Body of pancreas (tissue), 4 donors: ENCODE results near the gene AKR1D1. TPM values are rescaled to one million over a fixed set of nuclear protein-coding genes. Genes with fewer than 3 reads are reported as not detected.

Source experiments
- ATAC-seq: fragments of 150-250 bp; one replicate; pipeline ENCODE4 v1.9.1; 2016
- DNase-seq, 4 donors: peaks; one replicate each; pipeline ENCODE4 v3.0.0-alpha.2; 2019
- H3K27ac ChIP-seq, 4 donors: fragments of 200-600 bp; sonication (generic); 1 replicate in 3 of 4; 2 replicates in 1 of 4; pipeline versions ENCODE4 v1.5.1 to v1.6.1; 2016 to 2019; ENCODE audit warnings: mild to moderate bottlenecking in 1 of 4, mixed read lengths in 1 of 4, moderate library complexity in 1 of 4
- H3K27me3 ChIP-seq, 2 donors: fragments of 200-600 bp; sonication (generic); one replicate each; pipeline ENCODE4 v1.6.0; 2016; ENCODE audit warnings: mild to moderate bottlenecking in 1 of 2
- H3K36me3 ChIP-seq, 2 donors: fragments of 200-600 bp; sonication (generic); replicated peaks in 1 of 2; 2 replicates each; pipeline ENCODE4 v1.5.1; 2016; ENCODE audit warnings: low read depth in 2 of 2; ENCODE audit not compliant: insufficient read depth in 1 of 2
- H3K4me1 ChIP-seq: fragments of 200-600 bp; sonication (generic); one replicate; pipeline ENCODE4 v1.6.0; 2016
- H3K4me3 ChIP-seq, 2 donors: fragments of 200-600 bp; sonication (generic); 1 replicate in 1 of 2; 2 replicates in 1 of 2; pipeline ENCODE4 v1.5.1; 2016 to 2019
- H3K9me3 ChIP-seq, 3 donors: fragments of 200-600 bp; sonication (generic); 1 replicate in 2 of 3; 2 replicates in 1 of 3; pipeline ENCODE4 v1.5.1; 2016
- CTCF ChIP-seq, 7 experiments: fragments of 450-650 bp in 4 of 7; fragments of 200-600 bp in 3 of 7; sonication (generic) in 3 of 7; IDR thresholded peaks; one replicate each; pipeline ENCODE4 v1.5.1; 2016 to 2019; ENCODE audit warnings: antibody characterized with exemption in 7 of 7
- POLR2A ChIP-seq, 3 donors: fragments of 450-650 bp; IDR thresholded peaks; one replicate each; pipeline ENCODE4 v1.6.1; 2016; ENCODE audit warnings: antibody characterized with exemption in 3 of 3, mild to moderate bottlenecking in 2 of 3
- WGBS, 2 donors: methylation state at CpG; one replicate each; pipeline ENCODE4 v1.1.5; 2017; 5-methylcytosine and 5-hydroxymethylcytosine counted together
- intact Hi-C: fragments of 100-400 bp; cut with DNase I; formaldehyde crosslinking; loops from one replicate; pipeline ENCODE4 v1.15.1; 2023
- total RNA-seq, 2 donors: library from RNA; depleted of rRNA; stranded (reverse); fragments of >200 nt; gene quantifications; one replicate each; pipeline ENCODE4 v1.1.0, GENCODE V29; 2016

Gene AKR1D1
- total RNA-seq, 2 donors from 2014 or later: not detected

GRCh38 chr7:138097064-138097741 lies 20.9 kb downstream of the AKR1D1 start:
- ATAC-seq: no peak
- Histone ChIP-seq H3K27ac (no peak overlapping the region), H3K27me3 (no peaks in the 10 kb centered on the region), H3K9me3 (no peaks in the 10 kb centered on the region), H3K4me3 (no peak overlapping the region), H3K4me1 (no peaks in the 10 kb centered on the region), H3K36me3 (no peaks in the 10 kb centered on the region)
- WGBS, 2 donors: 67 to 68% methylated on average over 3 of the region's 3 CpGs
- TF ChIP-seq CTCF (IDR thresholded peaks at IDR 0.05) (peak in 5 of 7 experiments; percentile 12 to 60 (median 38)), POLR2A (IDR thresholded peaks at IDR 0.05) (no peak)
- peak; percentile 39 to 71 (median 52) for DNase-seq
- intact Hi-C loops: no loop called here

GRCh38 chr7:138099813-138100212 lies 23.6 kb downstream of the AKR1D1 start:
- TF ChIP-seq POLR2A (IDR thresholded peaks at IDR 0.05) (no peak), CTCF (IDR thresholded peaks at IDR 0.05) (no peak)
- no peaks in the 10 kb centered on the region for H3K4me1 ChIP-seq
- H3K27me3 ChIP-seq: no peaks in the 10 kb centered on the region
- H3K36me3 ChIP-seq: no peaks in the 10 kb centered on the region
- intact Hi-C loops: no loop called here
- ATAC-seq: no peak
- no peak for DNase-seq
- H3K9me3 ChIP-seq: no peaks in the 10 kb centered on the region
- H3K4me3 ChIP-seq: no peak overlapping the region
- 90% methylated on average over 3 of the region's 3 CpGs for WGBS, 2 donors
- H3K27ac ChIP-seq: no peak overlapping the region

GRCh38 chr7:138105221-138105620 lies 29.0 kb downstream of the AKR1D1 start:
- Histone ChIP-seq H3K27ac (no peak overlapping the region), H3K9me3 (no peaks in the 10 kb centered on the region), H3K4me3 (no peak overlapping the region), H3K27me3 (no peaks in the 10 kb centered on the region), H3K36me3 (no peaks in the 10 kb centered on the region), H3K4me1 (no peaks in the 10 kb centered on the region)
- TF ChIP-seq CTCF (IDR thresholded peaks at IDR 0.05) (no peak), POLR2A (IDR thresholded peaks at IDR 0.05) (no peak)
- WGBS, 2 donors: 91% methylated on average over 4 to 5 of the region's 5 CpGs
- intact Hi-C loops: no loop called here
- DNase-seq (no peak), ATAC-seq (no peak)

- DNase-seq (no peak), ATAC-seq (no peak)
- Histone ChIP-seq H3K27ac (no peak overlapping the region), H3K9me3 (no peaks in the 10 kb centered on the region), H3K27me3 (no peaks in the 10 kb centered on the region), H3K36me3 (no peaks in the 10 kb centered on the region), H3K4me1 (no peaks in the 10 kb centered on the region), H3K4me3 (no peak overlapping the region)
- WGBS, 2 donors: 85 to 96% methylated on average over 3 of the region's 3 CpGs
- TF ChIP-seq CTCF (IDR thresholded peaks at IDR 0.05): no peak
- no peak for TF ChIP-seq POLR2A (IDR thresholded peaks at IDR 0.05)
- intact Hi-C loops: no loop called here
Observed at GRCh38 chr7:138115047-138115446, 38.8 kb downstream of the AKR1D1 start.

- WGBS, 2 donors: 67 to 68% methylated on average over 1 of the region's 1 CpG
- no peak overlapping the region for H3K4me3 ChIP-seq
- no peak for ATAC-seq
- intact Hi-C loops: no loop called here
- no peaks in the 10 kb centered on the region for H3K36me3 ChIP-seq
- DNase-seq: no peak
- H3K9me3 ChIP-seq: no peaks in the 10 kb centered on the region
- H3K27ac ChIP-seq: no peak overlapping the region
- no peaks in the 10 kb centered on the region for H3K4me1 ChIP-seq
- no peak for TF ChIP-seq POLR2A (IDR thresholded peaks at IDR 0.05)
- TF ChIP-seq CTCF (IDR thresholded peaks at IDR 0.05): no peak
- no peaks in the 10 kb centered on the region for H3K27me3 ChIP-seq
Observed at GRCh38 chr7:138116141-138116540, 39.9 kb downstream of the AKR1D1 start.
